Astrocyte of the cerebellum (primary cell): Measurements from ENCODE around the gene LIPE.
A peak's percentile ranks its signal among the peaks of the same experiment; 100 is the strongest.

Experiments used
- DNase-seq: peaks from one replicate; pipeline ENCODE4 v3.0.0-alpha.2; 2011; ENCODE audit warnings: low read depth
- H3K4me3 ChIP-seq: 2 replicates; pipeline ENCODE4 v1.5.1; 2011; ENCODE audit warnings: mild to moderate bottlenecking, low read depth, low read length, moderate library complexity
- CTCF ChIP-seq: IDR thresholded peaks from 2 replicates; pipeline ENCODE4 v1.5.1; 2012; ENCODE audit warnings: low read length, low read depth, moderate library complexity, mild to moderate bottlenecking; ENCODE audit errors: missing control alignments
- in situ Hi-C: cut with HindIII; loops from 2 replicates; pipeline ENCODE4 v1.10.0; 2017; ENCODE audit warnings: low sequenced_read_pairs

The LIPE gene

GRCh38 chr19:42443944-42444398, 16.8 kb upstream of the LIPE start:
- in situ Hi-C loops: no loop called here
- no peak for DNase-seq
- H3K4me3 ChIP-seq: no peak overlapping the region

GRCh38 chr19:42442833-42443232, 15.6 kb upstream of the LIPE start, which contains the start of gene CXCL17:
TSS of gene CXCL17 (minus strand) at chr19:42442946. CDS start at chr19:42442832, 114 bp downstream.
- in situ Hi-C loops: no loop called here
- no peak within 1 kb of the TSS for H3K4me3 ChIP-seq
- no peak for DNase-seq
- TF ChIP-seq CTCF: no peak

More at GRCh38 chr19:42443944-42444398, 16.8 kb upstream of the LIPE start:
- TF ChIP-seq CTCF: no peak

GRCh38 chr19:42441049-42441445, 13.9 kb upstream of the LIPE start:
- DNase-seq: no peak
- no peak for TF ChIP-seq CTCF
- in situ Hi-C loops: no loop called here
- H3K4me3 ChIP-seq: no peak overlapping the region

- in situ Hi-C loops: no loop called here
- peak; percentile 20 for DNase-seq
- TF ChIP-seq CTCF: peak; percentile 81
Measured at GRCh38 chr19:42440357-42441048, 13.3 kb upstream of the LIPE start.

GRCh38 chr19:42436006-42436405, 8.8 kb upstream of the LIPE start:
- in situ Hi-C loops: no loop called here
- no peak for TF ChIP-seq CTCF

More at GRCh38 chr19:42440357-42441048, 13.3 kb upstream of the LIPE start:
- H3K4me3 ChIP-seq: no peak overlapping the region

GRCh38 chr19:42435316-42435715, 8.1 kb upstream of the LIPE start:
- no peak overlapping the region for H3K4me3 ChIP-seq
- no peak for DNase-seq
- TF ChIP-seq CTCF: no peak
- in situ Hi-C loops: no loop called here

More at GRCh38 chr19:42436006-42436405, 8.8 kb upstream of the LIPE start:
- no peak overlapping the region for H3K4me3 ChIP-seq
- DNase-seq: no peak
